HCT116 (cell line): ENCODE data around the gene FAM32A. TPM values are rescaled to one million over a fixed set of nuclear protein-coding genes. Genes with fewer than 3 reads are reported as not detected.
A peak's percentile ranks its signal among the peaks of the same experiment; 100 is the strongest.

Experiments used
- ATAC-seq: fragments of 200-7000 bp; cut with Tn5 transposase; 2 replicates; pipeline ENCODE4 v1.9.1; 2020; ENCODE audit warnings: mild to moderate bottlenecking, moderate library complexity
- BruUV-seq: library from RNA; stranded (reverse); fragments of 400-500 nt; replicated peaks from 2 replicates; lab custom pipeline; 2021; lab: Mats Ljungman, UMichigan
- CTCF ChIA-PET: fragments of 300-600 bp; sonication (Branson Sonifier 250); formaldehyde crosslinking; loops from one replicate; lab custom pipeline; 2021; ENCODE audit warnings: antibody characterized with exemption; lab: Charles Lee
- POLR2A ChIA-PET: fragments of 300-600, 350-600 bp; sonication (Branson Sonifier 250); formaldehyde crosslinking; loops from one replicate; lab custom pipeline; 2021; ENCODE audit warnings: antibody characterized with exemption; lab: Charles Lee
- RAD21 ChIA-PET, 2 experiments: fragments of 300-600 bp; sonication (Branson Sonifier 250); formaldehyde crosslinking; loops; one replicate each; lab custom pipeline; 2023; ENCODE audit warnings: low total read pairs in 2 of 2; ENCODE audit not compliant: uncharacterized antibody in 2 of 2, unreplicated experiment in 2 of 2, low non-redundant PET in 1 of 2; lab: Charles Lee
- DNase-seq: peaks from one replicate; pipeline ENCODE4 v3.0.0-alpha.2; 2010; ENCODE audit warnings: low read depth, low spot score
- H2AFZ ChIP-seq: fragments of 200-600 bp; shearing (Covaris generic), sonication (generic); 2 replicates; pipeline ENCODE4 v1.6.1; 2017; ENCODE audit warnings: low read depth, mixed run types, mixed read lengths, antibody characterized with exemption, low read length; ENCODE audit not compliant: poor library complexity, severe bottlenecking
- H3K27ac ChIP-seq: 2 replicates; pipeline ENCODE4 v1.5.1; 2012; ENCODE audit warnings: low read depth, low read length
- H3K27me3 ChIP-seq: fragments of 200-600 bp; sonication (generic); 2 replicates; pipeline ENCODE4 v1.6.1; 2016; ENCODE audit warnings: mixed run types, low read length, mixed read lengths; ENCODE audit not compliant: insufficient read depth
- H3K36me3 ChIP-seq, 2 experiments: fragments of 200-500 bp in 1 of 2; fragments of 200-600 bp in 1 of 2; sonication (Bioruptor generic) in 1 of 2; sonication (generic) in 1 of 2; 2 replicates each; pipeline versions ENCODE4 v1.5.1 to v1.6.1; 2014 to 2016; ENCODE audit warnings: low read length in 2 of 2, inconsistent platforms in 1 of 2, mixed read lengths in 1 of 2, mixed run types in 1 of 2; ENCODE audit not compliant: insufficient read depth in 2 of 2, control insufficient read depth in 1 of 2
- H3K4me1 ChIP-seq, 2 experiments: fragments of 200-600 bp in 1 of 2; sonication (generic) in 1 of 2; 2 replicates each; pipeline versions ENCODE4 v1.5.1 to v1.6.1; 2012 to 2017; ENCODE audit warnings: low read length in 2 of 2, inconsistent platforms in 1 of 2, mild to moderate bottlenecking in 1 of 2, mixed read lengths in 1 of 2, mixed run types in 1 of 2, moderate library complexity in 1 of 2; ENCODE audit not compliant: insufficient read depth in 2 of 2, control insufficient read depth in 1 of 2
- H3K4me2 ChIP-seq: fragments of 200-600 bp; sonication (generic); 2 replicates; pipeline ENCODE4 v1.6.1; 2017; ENCODE audit warnings: mixed run types, low read length, mixed read lengths
- H3K4me3 ChIP-seq, 2 experiments: fragments of 200-600 bp in 1 of 2; sonication (generic) in 1 of 2; replicated peaks in 1 of 2; 2 replicates each; pipeline ENCODE4 v1.5.1; 2011 to 2016; ENCODE audit warnings: low read length in 2 of 2, control low read depth in 1 of 2, low read depth in 1 of 2, mild to moderate bottlenecking in 1 of 2, mixed read lengths in 1 of 2, mixed run types in 1 of 2
- H3K79me2 ChIP-seq: fragments of 200-600 bp; sonication (generic); 2 replicates; pipeline ENCODE4 v1.6.1; 2017; ENCODE audit warnings: mild to moderate bottlenecking, mixed run types, low read length, moderate library complexity, mixed read lengths; ENCODE audit not compliant: insufficient read depth
- H3K9ac ChIP-seq: fragments of 200-600 bp; sonication (generic); 2 replicates; pipeline ENCODE4 v1.6.1; 2016; ENCODE audit warnings: low read length, mixed read lengths
- H3K9me2 ChIP-seq: fragments of 200-600 bp; sonication (generic), shearing (Covaris generic); 2 replicates; pipeline ENCODE4 v1.6.1; 2017; ENCODE audit warnings: mixed run types, mild to moderate bottlenecking, moderate library complexity; ENCODE audit not compliant: insufficient read depth
- H3K9me3 ChIP-seq, 2 experiments: fragments of 200-500 bp in 1 of 2; fragments of 200-600 bp in 1 of 2; sonication (Bioruptor generic) in 1 of 2; sonication (generic) in 1 of 2; 2 replicates each; pipeline ENCODE4 v1.6.1; 2014 to 2017; ENCODE audit warnings: low read length in 2 of 2, mixed read lengths in 2 of 2, inconsistent platforms in 1 of 2, low read depth in 1 of 2, mild to moderate bottlenecking in 1 of 2, mixed run types in 1 of 2, moderate library complexity in 1 of 2; ENCODE audit not compliant: control insufficient read depth in 1 of 2, insufficient read depth in 1 of 2
- H4K20me1 ChIP-seq: fragments of 200-600 bp; sonication (generic), shearing (Covaris generic); 2 replicates; pipeline ENCODE4 v1.6.1; 2017; ENCODE audit warnings: mixed run types, mild to moderate bottlenecking, moderate library complexity; ENCODE audit not compliant: insufficient read depth
- CBX3 ChIP-seq: IDR thresholded peaks from 2 replicates; pipeline ENCODE4 v1.6.1; 2012; ENCODE audit warnings: low read depth
- CEBPB ChIP-seq: IDR thresholded peaks from 2 replicates; pipeline ENCODE4 v1.6.1; 2012; ENCODE audit warnings: low read depth
- ELF1 ChIP-seq: IDR thresholded peaks from 2 replicates; pipeline ENCODE4 v1.6.1; 2012; ENCODE audit warnings: low read depth, borderline replicate concordance
- FOSL1 ChIP-seq: IDR thresholded peaks from 2 replicates; pipeline ENCODE4 v1.6.1; 2012; ENCODE audit warnings: low read depth
- REST ChIP-seq: IDR thresholded peaks from 2 replicates; pipeline ENCODE4 v1.6.1; 2012; ENCODE audit warnings: low read depth
- SIN3A ChIP-seq: IDR thresholded peaks from 2 replicates; pipeline ENCODE4 v1.6.1; 2012; ENCODE audit warnings: low read depth
- SP1 ChIP-seq: IDR thresholded peaks from 2 replicates; pipeline ENCODE4 v1.6.1; 2012; ENCODE audit warnings: low read depth
- TCF7L2 ChIP-seq: IDR thresholded peaks from 2 replicates; pipeline ENCODE4 v1.7.0; 2011; ENCODE audit warnings: borderline replicate concordance, inconsistent platforms; ENCODE audit not compliant: insufficient read depth, insufficient read length; ENCODE audit errors: extremely low read depth
- ZFX ChIP-seq: fragments of 450-650 bp; IDR thresholded peaks from 2 replicates; pipeline ENCODE4 v1.6.1; 2017
- intact Hi-C: fragments of 100-400 bp; cut with micrococcal nuclease; formaldehyde crosslinking; loops from 2 replicates; pipeline ENCODE4 v1.10.0; 2022
- total RNA-seq: library from RNA; stranded (reverse); gene quantifications from one replicate; pipeline ENCODE4 v1.2.1, GENCODE V29; 2021; ENCODE audit not compliant: unreplicated experiment
- TF ChIP-seq, protein P1 (sequence below), 3 experiments: fragments of 200-600 bp in 1 of 3; sonication (generic) in 1 of 3; IDR thresholded peaks in 2 of 3; conservative IDR thresholded peaks in 1 of 3; 2 replicates each; pipeline ENCODE4 v1.5.1; 2012 to 2017; ENCODE audit warnings: low read depth in 2 of 3, low read length in 2 of 3, antibody characterized with exemption in 1 of 3, borderline replicate concordance in 1 of 3, control low read depth in 1 of 3, mild to moderate bottlenecking in 1 of 3, mixed read lengths in 1 of 3, mixed run types in 1 of 3, moderate library complexity in 1 of 3; ENCODE audit not compliant: insufficient read depth in 1 of 3

The FAM32A gene
- total RNA-seq, 1 experiment from 2014 or later = 61.3 TPM

DNA sequence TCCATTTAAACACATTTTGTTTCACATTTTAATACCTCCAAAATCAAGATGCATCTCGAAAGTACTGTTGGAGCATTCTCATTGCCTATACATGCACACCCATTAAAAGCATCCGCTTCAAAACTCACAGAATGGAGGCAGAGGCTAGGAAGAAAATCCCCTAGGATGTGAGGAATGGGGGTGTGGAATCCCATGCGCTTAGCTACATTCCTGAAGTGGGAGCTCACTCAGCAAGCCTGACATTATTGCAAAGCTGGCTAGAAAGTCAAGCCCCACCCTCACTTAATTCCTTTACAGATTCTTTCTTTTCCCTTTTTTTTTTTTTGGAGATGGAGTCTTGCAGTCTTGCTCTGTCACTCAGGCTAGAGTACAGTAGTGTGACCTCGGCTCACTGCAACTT, 4.6 kb upstream of the FAM32A start:
- no peak for DNase-seq
- Histone ChIP-seq H3K9ac (no peak overlapping the region), H3K27me3 (no peaks in the 10 kb centered on the region), H3K9me2 (no peaks in the 10 kb centered on the region), H3K36me3 (no peaks in the 10 kb centered on the region), H2AFZ (peak overlapping the region; percentile 2), H3K27ac (no peak overlapping the region), H3K79me2 (peaks cover 4% of the 10 kb centered on the region), H3K4me3 (no peak overlapping the region), H3K4me1 (peaks cover 14 to 34% of the 10 kb centered on the region in 2 experiments), H4K20me1 (no peaks in the 10 kb centered on the region), H3K9me3 (peaks cover 3 to 5% of the 10 kb centered on the region in 2 experiments; a peak in 2 of 4 replicates), H3K4me2 (peak overlapping the region; percentile 45)
- RAD21 ChIA-PET = no interaction called here
- ATAC-seq = no peak
- TF ChIP-seq SP1 (no peak), ZFX (no peak), CBX3 (no peak), ELF1 (no peak), TCF7L2 (no peak), REST (no peak), CEBPB (no peak), FOSL1 (no peak), SIN3A (no peak)
- TF ChIP-seq, protein P1, sequence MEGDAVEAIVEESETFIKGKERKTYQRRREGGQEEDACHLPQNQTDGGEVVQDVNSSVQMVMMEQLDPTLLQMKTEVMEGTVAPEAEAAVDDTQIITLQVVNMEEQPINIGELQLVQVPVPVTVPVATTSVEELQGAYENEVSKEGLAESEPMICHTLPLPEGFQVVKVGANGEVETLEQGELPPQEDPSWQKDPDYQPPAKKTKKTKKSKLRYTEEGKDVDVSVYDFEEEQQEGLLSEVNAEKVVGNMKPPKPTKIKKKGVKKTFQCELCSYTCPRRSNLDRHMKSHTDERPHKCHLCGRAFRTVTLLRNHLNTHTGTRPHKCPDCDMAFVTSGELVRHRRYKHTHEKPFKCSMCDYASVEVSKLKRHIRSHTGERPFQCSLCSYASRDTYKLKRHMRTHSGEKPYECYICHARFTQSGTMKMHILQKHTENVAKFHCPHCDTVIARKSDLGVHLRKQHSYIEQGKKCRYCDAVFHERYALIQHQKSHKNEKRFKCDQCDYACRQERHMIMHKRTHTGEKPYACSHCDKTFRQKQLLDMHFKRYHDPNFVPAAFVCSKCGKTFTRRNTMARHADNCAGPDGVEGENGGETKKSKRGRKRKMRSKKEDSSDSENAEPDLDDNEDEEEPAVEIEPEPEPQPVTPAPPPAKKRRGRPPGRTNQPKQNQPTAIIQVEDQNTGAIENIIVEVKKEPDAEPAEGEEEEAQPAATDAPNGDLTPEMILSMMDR (IDR thresholded peaks at IDR 0.05 in 2 of 3, conservative IDR thresholded peaks at IDR 0.05 in 1 of 3; ENCODE audit: borderline replicate concordance in 1 of 3, insufficient read depth in 1 of 3, low read depth in 2 of 3, low read length in 2 of 3) = no peak
- POLR2A ChIA-PET = interaction anchor here (0.8 to 1.8 kb wide), 2 partner anchors 19 to 107 kb away, joined by 3 to 8 read pairs; no protein-coding TSS in a partner anchor
- CTCF ChIA-PET = interaction anchor here (1.5 to 3.8 kb wide), 2 partner anchors 139 to 155 kb away, joined by 3 to 28 read pairs; no protein-coding TSS in a partner anchor
- no TSS peak for BruUV-seq
- intact Hi-C loops = loop anchor here (5.0 kb wide), 1 partner anchor 343 kb away; no protein-coding TSS in a partner anchor
